Stimulated activated CD4-positive, alpha-beta T cell treated with anti-CD3 and anti-CD28 coated beads, Interleukin-15, amount 100 ng/mL, for 48 hours (primary cell): ENCODE measurements around the gene MS4A1.
A peak's percentile ranks its signal among the peaks of the same experiment; 100 is the strongest.
"Not testable (repeated sequence)": the region's sequence is repeated elsewhere in the genome, so short reads cannot be mapped to it uniquely, and the experiment has no call there.

Experiments
- DNase-seq, 2 donors: peaks; one replicate each; pipeline ENCODE4 v3.0.0-alpha.2; 2020; ENCODE audit warnings: low read depth in 2 of 2

Gene MS4A1

DNA sequence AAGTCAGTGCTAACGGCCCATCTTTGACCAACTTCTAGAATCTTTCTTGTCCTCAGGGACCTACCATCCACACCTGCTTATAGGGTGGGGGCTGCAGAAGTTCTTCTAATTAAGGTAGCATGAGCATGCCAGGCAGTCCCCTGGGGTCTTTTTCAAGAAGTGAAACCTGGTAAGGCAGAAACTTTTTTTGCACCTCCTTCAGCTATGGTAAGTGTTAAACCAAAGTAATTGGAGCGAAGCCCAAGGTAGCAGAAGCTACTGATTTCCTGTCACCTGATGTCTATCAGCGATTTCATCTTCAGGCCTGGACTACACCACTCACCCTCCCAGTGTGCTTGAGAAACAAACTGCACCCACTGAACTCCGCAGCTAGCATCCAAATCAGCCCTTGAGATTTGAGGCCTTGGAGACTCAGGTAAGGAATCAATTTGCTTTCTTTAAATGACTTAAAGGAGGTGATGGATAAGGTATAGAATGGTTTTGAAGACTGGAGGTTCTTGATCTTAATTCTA lies at the start of gene MS4A1:
TSS of gene MS4A1 (plus strand) at position 317 of the 512 bp plus-strand sequence. CDS start 6,528 bp downstream, outside the sequence.
- no peak for DNase-seq

GRCh38 chr11:60420015-60420414 lies 35.6 kb upstream of the MS4A1 start:
- DNase-seq, result no peak

GRCh38 chr11:60422609-60423008 lies 33.0 kb upstream of the MS4A1 start:
- no peak for DNase-seq

- no peak for DNase-seq
These were observed 27.1 kb upstream of the MS4A1 start for GRCh38 chr11:60428517-60428916.

GRCh38 chr11:60429272-60429671 lies 26.4 kb upstream of the MS4A1 start, which contains the start of gene MS4A5:
MS4A5 (plus strand) TSS chr11:60429572; CDS start chr11:60429675, 103 bp downstream.
- DNase-seq, result no peak

- DNase-seq, result no peak
These were observed 24.4 kb upstream of the MS4A1 start for GRCh38 chr11:60431251-60431650.

- no peak for DNase-seq
These were observed 22.2 kb upstream of the MS4A1 start for GRCh38 chr11:60433401-60433800.

DNA sequence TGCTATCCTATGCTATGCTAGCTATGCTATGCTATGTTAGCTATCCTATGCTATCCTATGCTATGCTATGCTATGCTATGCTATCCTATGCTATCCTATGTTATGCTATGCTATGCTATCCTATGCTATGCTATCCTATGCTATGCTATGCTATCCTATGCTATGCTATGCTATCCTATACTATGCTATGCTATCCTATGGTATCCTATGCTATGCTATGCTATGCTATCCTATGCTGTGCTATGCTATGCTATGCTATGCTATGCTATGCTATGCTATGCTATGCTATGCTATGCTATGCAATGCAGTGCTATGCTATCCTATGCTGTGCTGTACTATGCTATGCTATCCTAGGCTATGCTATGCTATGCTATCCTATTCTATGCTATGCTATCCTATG lies 8.6 kb upstream of the MS4A1 start:
- no peak for DNase-seq

DNA sequence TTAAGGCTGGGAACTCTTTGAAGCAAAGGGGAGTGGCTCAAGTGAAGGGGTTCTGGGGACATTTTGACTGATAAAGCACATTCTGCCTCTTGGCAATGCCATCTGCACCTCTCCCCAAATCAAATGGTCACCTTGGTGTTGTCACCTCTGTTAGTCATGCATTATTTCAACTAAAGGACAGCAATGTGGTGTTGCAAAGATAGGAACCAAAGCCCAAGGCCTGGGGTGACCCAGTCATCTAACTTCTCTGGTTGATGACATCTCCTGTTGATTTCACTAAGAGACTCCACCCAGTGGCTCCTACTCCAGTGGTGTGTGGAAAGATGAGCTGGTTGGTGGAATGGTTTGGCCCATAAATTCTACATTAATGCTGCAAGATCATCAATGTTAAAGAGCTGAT lies 7.8 kb upstream of the MS4A1 start:
- DNase-seq, result no peak

DNA sequence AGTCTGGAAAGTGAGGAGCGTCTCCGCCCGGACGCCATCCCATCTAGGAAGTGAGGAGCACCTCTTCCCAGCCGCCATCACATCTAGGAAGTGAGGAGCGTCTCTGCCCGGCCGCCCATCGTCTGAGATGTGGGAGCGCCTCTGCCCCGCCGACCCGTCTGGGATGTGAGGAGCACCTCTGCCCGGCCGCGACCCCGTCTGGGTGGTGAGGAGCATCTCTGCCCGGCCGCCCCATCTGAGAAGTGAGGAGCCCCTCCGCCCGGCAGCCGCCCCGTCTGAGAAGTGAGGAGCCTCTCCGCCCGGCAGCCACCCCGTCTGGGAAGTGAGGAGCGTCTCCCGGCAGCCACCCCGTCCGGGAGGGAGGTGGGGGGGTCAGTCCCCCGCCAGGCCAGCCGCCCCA lies 4.5 kb upstream of the MS4A1 start:
- DNase-seq, result not testable (repeated sequence)

GRCh38 chr11:60454212-60454611 lies 1.4 kb upstream of the MS4A1 start:
- DNase-seq, result no peak

DNA sequence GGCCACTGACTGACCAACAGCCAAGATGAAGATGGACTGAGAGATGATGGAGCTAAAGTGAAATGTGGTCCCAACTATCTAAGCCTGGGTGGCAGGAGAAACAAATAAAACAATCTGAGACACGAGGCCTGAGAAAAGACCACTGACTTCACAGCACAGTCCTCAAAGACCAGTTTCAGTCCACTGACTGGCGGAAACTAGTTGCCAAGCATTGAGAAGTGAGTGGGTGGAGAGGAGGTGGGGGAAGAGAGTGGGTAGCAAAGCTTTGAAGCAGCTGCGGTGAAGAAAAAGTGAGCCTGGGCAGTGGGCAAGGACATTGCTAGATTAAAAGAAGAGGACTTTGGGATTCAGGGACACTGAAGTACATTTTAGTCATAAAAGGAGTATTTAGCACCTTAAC lies 1.9 kb downstream of the MS4A1 start:
- no peak for DNase-seq

- DNase-seq, result no peak
These were observed 3.7 kb downstream of the MS4A1 start for GRCh38 chr11:60459345-60459744.

GRCh38 chr11:60468829-60469228 lies 13.2 kb downstream of the MS4A1 start:
- no peak for DNase-seq

GRCh38 chr11:60469723-60470122 lies 14.1 kb downstream of the MS4A1 start:
- DNase-seq, result no peak

DNA sequence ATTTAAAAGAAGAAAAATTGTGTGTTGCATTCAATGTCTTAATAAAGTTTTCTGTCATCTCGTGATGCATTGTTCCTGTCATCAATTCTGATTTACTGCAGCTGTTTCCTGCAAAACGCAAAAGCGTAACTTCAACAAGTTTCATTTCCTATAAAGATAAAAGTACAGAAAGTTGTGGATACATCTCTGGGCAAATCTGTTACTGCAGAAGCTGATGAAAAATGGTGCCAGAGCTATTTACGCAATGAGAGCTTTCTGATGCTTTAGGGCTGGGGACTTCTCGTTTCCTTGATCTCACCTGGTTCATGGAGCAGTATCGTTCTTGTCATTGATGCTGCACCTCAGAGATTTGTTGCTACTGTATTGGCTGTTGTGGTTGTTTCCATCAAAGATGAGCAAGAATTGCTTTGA lies 21.4 kb downstream of the MS4A1 start:
- DNase-seq, result no peak

GRCh38 chr11:60482361-60482760 lies 26.7 kb downstream of the MS4A1 start:
- DNase-seq, result no peak

GRCh38 chr11:60485987-60486386 lies 30.3 kb downstream of the MS4A1 start:
- DNase-seq, result peak in 1 of 2 donors; percentile 0

DNA sequence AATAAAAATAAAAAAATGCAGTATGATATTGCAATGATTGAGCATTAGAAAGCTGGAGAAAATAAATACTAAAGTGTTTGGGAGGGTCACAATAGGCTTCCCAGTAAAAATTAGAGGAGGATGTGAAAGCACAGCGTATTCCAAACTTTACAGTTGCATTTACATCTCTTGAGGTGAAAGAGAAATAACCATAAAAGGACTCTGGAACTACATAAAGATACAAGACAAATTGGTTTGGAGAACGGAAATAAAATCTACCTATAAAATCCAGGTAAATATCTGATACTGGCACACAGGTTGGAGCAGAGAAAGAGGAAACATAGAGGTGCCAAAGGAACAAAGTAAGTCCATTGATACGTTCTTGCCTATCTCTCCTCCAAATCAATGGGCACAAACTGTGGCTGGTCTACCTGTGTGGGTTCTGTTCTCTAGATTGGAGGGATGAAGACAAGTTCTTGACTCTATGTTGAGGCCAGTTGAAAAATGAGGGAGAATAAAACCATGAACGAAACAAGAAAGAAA lies 36.9 kb downstream of the MS4A1 start, which contains the start of gene MS4A12:
TSS of gene MS4A12 (plus strand) at position 291 of the 522 bp plus-strand sequence. CDS start 4,541 bp downstream, outside the sequence.
- no peak for DNase-seq

DNA sequence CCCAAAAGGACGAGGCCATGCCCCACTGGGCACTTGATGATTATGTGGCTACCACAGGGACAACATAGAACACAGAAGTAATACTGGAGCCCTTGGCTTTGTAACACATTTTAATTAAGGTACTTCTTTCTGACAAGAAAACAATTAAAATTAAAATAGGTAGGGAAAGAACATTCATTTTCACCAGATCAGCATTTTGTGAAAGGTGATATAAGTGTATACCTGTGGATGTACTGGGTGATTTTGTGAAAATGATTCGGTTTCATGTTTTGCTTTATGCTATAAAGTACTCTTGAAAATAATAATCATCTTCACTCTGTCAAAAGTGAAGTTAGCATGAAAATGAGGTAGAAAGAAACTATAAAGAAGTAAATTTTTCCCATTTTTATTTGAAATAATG lies 37.8 kb downstream of the MS4A1 start:
- DNase-seq, result no peak

DNA sequence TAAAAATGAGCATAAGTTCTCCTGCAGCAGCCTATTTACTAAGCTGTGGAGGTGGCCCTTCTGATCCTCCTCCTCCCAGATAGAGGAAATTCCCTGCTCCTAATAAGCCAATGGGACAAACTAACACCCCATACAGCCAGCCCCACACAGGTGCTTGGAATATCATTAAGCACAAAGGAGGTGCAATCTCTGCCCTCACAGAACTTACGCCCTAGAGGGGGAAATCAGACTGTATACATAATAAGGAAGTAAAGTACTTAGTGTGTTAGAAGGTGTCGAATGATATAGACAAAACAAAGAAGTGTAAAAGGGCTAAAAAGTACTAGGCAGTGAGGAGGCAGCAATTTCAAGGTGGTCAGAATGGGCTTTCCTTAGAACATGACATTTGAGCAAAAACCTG lies 42.8 kb downstream of the MS4A1 start:
- no peak for DNase-seq

- no peak for DNase-seq
These were observed 43.2 kb downstream of the MS4A1 start for GRCh38 chr11:60498853-60499252.

DNA sequence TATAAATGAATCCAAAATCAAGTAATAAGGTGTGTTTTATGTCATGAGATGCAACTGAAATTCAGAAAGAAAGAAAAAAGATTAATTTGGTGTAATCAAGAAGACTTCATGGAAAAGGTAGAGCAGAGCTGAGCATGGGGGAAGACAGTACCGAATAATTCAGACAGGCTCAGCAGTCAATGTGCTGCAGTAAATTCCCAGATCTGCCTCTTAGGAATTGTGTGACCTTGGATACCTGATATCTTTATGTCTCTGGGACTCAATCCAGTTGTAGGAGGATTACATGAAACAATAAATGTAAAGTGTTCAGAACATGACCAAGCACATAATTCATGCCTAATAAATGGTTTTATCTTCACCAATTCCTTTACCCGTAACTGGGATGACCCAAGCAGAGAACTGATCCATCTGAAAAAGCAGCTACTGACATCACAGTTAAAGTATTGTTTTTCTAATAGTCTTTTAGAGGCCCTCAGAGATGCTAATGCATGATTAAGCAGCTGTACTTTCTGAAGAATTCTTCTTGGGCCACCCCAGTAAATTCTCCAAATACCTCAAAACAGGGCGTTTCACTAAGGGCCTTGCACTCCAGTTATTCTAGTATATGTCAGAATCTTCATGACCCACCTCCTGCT lies 44.7 kb downstream of the MS4A1 start:
- DNase-seq, result no peak
